DOHH2 (cell line): ENCODE data around the gene PARP8.

Source experiments
- CTCF ChIP-seq: fragments of 200-600 bp; sonication (generic); IDR thresholded peaks from one replicate; pipeline ENCODE4 v1.5.1; 2014; ENCODE audit warnings: antibody characterized with exemption, mild to moderate bottlenecking, low read depth, low read length; ENCODE audit not compliant: poor library complexity, severe bottlenecking
- EZH2phosphoT487 ChIP-seq: fragments of 200-600 bp; sonication (generic); IDR thresholded peaks from 2 replicates; pipeline ENCODE4 v1.6.1; 2017; ENCODE audit warnings: borderline replicate concordance, mild to moderate bottlenecking, antibody characterized with exemption, low read length, moderate library complexity, mixed read lengths

DNA sequence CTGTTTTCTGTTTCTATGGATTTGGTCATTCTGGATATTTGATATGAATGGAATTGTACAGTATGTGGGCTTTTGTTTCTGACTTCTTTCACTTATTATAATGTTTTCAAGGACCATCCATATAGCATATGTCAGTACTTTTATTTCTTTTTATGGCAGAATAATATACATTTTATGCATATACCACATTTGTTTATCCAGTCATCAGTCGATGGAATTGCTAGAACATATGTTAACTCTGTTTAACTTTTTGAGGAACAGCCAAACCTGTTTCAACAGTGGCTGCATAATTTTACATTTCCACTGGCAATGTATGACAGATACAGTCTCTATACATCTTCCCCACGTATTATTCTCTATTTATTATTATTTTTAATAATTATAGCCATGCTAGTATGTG lies 131.6 kb downstream of the PARP8 start:
- TF ChIP-seq CTCF (no peak), EZH2phosphoT487 (no peak)
